Measurements from ENCODE around the gene RDH12.
"Not testable (repeated sequence)": the region's sequence is repeated elsewhere in the genome, so short reads cannot be mapped to it uniquely, and the experiment has no call there.

The RDH12 gene

DNA sequence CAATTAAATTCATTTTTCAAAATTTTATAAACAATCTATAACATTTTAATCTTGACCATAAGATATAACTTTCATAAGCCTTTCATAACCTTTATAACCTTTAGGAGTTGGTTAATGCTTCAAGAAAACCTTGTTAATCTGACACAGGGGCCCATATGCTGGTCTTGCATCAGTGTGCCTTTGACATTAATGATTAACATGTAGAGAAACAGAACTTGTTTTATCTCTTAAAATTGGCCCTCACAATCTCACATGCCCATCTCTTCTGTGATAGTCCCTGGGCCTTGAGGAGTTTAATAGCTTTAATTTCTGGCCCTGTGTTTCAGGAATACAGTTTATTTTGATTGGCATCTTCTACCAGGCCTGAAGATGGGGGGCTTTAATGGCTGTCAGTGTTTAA, 7.7 kb downstream of the RDH12 start:
- not testable (repeated sequence) for DNase-seq

DNA sequence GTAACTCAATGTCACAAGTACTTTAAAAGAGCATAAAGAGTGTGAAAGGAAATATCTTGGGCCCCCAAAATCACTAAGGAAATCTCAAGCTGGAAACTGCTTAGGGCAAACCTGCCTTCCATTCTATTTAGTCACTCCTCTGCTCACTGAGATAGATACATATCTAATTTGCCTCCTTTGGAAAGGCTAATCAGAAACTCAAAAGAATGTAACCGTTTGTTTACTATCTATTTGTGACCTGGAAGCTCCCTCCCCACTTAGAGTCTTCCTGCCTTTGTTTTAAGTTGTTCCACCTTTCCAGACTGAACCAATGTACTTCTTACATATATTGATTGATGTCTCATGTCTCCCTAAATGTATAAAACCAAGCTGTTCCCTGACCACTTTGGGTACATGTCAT, 8.1 kb downstream of the RDH12 start:
- not testable (repeated sequence) for DNase-seq

DNA sequence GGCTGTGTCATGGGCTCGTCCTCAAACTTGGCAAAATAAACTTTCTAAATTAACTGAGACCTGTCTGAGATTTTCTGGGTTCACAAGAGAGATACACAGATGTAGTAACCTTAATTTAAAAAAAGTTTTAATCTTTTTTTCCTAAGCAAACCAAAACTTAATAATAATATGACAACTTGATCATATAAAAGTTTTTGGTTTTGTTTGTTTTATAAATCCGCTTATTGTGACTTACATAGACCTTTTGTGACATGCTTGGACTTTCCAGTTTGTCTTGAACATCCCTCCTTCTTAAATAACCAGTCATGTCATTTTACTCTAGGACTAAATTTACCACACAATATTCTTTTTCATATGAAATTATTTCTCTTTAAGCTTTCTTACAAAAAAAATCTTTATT, 8.5 kb downstream of the RDH12 start:
- DNase-seq: no peak

- DNase-seq: no peak
These were observed 15.4 kb downstream of the RDH12 start for GRCh38 chr14:67717048-67717447.

DNA sequence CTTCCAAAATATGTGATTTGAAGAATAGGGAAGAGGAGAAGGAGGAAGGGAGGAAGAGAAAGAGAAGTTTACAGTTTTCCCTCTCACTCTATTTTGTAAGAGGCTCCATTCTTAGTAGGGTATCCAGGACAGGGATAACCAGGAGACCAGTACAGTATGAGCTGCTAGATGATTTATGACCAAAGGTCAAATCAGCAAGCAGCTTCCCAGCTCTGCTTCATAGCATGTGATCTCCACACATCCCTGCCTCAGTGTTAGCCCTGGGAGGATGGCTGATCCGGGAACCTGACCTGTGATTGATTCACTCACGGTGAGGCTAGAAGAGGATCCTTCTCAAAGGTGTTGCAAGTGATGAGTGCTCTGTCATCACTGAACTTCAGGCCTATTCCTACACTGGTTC, 16.6 kb downstream of the RDH12 start:
- DNase-seq: no peak

- not testable (repeated sequence) for DNase-seq
These were observed 17.7 kb downstream of the RDH12 start for GRCh38 chr14:67719385-67719784.

- no peak for DNase-seq
These were observed 18.2 kb downstream of the RDH12 start for GRCh38 chr14:67719866-67720265.

- no peak for DNase-seq
These were observed 20.2 kb downstream of the RDH12 start for GRCh38 chr14:67721875-67722274.

DNA sequence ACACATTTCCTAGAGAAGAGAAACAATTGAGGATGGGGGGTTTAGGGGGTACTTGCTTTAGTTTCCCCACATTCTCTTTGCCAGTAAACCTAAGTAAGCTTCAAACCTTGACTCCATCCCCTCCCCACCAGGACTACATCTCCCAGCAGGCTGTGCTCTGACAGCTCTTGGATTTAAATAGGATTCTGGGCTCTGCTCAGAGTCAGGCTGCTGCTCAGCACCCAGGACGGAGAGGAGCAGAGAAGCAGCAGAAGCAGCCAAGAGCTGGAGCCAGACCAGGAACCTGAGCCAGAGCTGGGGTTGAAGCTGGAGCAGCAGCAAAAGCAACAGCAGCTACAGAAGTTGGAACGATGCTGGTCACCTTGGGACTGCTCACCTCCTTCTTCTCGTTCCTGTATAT, 20.6 kb downstream of the RDH12 start:
- no peak for DNase-seq

- no peak for DNase-seq
These were observed 23.5 kb downstream of the RDH12 start for GRCh38 chr14:67725171-67725570.

- DNase-seq: no peak
These were observed 25.7 kb downstream of the RDH12 start for GRCh38 chr14:67727361-67727760.

- DNase-seq: no peak
These were observed 26.6 kb downstream of the RDH12 start for GRCh38 chr14:67728258-67728657.

GRCh38 chr14:67729072-67729885, 27.6 kb downstream of the RDH12 start:
- DNase-seq: no peak

DNA sequence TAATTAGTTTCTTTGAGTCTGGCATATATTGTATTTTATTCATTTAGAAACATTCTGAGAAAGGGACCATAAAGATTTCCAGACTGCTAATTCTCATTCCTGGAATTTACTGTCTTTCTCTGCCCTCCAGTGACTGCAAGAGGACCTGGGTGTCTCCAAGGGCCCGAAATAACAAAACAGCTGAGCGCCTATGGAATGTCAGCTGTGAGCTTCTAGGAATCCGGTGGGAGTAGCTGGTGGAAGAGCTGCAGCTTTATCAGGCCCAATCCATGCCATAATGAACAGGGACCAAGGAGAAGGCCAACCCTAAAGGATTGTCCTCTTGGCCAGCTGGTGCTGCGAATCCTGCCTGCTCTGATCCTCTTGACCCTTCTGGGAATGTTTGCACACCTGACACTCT, 31.9 kb downstream of the RDH12 start:
- DNase-seq: no peak

- DNase-seq: peak; percentile 14
These were observed 33.0 kb downstream of the RDH12 start for GRCh38 chr14:67734675-67735074.

DNA sequence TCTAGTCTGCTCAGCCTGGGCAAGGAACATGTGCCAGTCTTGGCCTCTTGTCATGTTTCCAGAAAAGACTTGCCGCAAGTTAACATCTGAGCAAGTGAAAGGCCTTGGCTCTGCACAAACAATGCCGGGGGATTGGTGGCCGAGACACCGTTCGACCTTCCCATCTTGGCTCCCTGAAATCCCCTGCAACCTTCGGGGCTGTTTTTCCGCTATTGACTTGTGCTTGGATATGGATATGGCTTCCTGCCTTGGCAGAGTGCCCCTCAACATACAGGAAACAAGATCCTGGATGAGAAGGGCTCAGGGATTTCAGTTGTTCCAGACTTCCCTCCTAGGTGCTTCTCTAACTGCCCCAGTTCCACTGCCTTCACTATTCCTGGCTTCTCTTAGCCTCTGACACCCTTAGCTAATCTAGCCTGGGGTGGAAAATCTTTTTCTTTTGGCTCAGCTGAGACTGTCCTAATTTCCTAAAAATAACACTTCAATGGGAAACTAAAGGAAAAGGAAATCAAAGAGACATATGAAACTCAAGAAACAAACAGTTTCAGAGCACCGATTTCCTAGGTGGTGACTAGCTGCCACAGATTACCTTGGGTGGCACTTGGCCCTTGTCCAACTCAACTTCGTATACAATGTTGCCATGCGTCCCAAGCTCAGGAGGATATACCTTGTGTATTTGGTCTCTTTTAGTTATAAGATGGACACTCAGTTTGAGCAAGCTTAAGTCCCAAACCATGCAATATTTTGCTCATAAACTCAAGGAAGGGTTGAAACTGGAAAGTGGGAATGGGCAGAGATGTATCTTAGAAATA, 33.9 kb downstream of the RDH12 start:
- DNase-seq: no peak

DNA sequence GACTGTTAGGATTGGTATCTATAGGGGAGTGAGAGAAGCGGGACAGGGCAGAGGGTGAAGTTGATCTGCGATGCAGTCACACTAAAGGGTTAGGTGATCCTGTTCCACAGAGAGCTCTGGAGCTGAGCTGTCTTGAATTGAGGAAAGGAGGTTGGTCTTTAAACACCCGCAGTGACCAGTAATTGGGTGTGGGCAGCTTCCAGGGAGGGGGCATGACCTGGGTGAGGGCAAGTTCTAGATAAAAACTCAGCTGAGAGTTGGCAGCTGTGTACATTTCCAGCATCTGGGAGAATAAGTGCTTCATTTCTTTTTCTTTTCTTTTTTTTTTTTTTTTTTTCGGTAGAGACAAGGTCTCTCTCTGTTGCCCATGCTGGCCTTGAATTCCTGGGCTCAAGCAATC, 35.1 kb downstream of the RDH12 start:
- no peak for DNase-seq

DNA sequence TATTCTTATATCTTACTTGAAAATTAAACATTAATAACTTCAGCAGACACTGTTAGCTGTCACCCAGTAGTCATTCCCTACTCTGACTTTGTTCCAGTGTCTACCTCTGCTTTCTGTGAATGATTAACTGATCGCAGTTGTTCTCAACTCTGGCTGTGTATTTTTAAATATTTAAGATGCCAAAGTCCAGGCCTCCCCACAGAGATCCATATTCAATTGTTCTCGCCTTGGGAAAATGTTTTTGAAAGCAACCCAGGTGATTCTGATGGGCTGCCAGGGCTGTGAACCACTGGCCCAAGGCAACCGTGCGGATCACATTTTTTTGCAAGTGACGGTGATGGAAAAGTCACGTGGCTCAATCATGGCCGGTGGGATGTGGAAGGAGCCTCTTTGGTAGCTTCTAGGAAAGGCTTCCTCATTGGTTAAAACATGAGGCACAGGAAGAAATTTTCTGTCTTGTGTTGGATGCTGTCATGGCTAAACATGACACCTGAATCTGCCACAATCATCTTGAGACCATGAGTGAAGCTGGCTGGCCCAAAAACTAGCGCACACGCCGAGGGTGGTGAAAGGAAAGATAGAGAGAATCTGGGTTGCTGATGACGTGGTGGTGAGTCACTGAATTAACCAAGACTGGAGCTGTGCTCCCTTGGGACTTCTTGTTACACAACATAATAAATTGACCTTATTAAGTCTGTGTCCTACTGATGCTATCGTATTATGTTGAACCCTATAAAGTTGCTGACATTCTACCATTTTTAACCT, 37.2 kb downstream of the RDH12 start:
- peak; percentile 84 for DNase-seq

- DNase-seq: no peak
These were observed 42.4 kb downstream of the RDH12 start for GRCh38 chr14:67744046-67744445.

GRCh38 chr14:67746927-67747326, 45.2 kb downstream of the RDH12 start:
- DNase-seq: no peak

DNA sequence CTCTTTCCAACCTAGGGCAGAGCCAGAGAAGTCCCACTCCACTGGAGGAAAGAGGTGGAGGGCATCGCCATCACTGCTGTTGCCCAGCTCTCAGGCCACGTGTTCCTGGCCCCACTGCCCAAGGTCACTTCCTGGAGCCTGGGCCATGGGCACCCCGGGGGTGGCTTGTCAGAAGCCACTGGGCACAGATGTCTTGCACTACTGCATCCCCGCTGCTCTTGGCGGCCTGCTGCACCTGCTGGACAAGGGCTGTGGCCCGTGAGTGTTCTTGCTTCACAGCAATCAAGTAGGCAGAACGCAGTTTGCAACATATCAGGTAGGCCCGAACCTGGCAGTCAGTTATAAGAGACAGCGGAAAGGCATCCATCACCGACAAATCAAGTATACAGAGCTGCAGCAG, 46.6 kb downstream of the RDH12 start:
- no peak for DNase-seq

DNA sequence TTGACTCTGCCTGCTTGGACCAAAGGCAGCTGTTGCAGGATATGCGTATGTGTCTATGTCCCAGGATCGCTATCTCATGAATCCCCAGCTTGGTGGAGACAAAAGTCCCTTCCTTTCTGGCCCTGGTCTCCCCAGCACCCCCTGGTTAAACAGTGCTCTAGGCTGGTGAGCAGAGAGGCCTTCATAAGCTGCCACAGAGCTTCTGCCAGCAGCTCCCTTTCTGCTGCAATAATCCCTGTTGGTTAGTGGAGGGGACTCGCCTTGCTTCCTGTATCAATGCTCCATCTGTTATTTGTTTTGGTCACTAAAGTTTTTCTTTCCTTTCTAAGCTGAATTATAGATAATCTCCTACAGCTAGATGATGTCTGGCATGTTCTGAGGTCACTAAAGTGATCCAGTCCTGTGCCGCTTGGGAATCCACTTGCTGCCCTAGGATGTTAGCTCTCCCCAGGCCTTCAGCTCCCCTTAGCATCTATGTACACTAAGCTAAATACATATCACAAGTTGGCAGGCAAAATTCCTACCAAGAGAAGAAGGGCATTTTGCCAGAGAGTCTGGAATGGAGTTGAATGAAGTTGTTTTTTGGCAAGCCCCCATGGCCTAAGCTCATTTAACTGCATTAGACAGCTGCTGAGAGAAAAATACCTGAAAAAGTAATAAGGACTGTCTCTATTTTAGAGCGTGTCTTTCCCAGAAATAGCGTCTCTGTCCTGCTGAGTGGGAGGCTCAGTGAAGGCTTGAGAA, 47.8 kb downstream of the RDH12 start:
- DNase-seq: no peak

DNA sequence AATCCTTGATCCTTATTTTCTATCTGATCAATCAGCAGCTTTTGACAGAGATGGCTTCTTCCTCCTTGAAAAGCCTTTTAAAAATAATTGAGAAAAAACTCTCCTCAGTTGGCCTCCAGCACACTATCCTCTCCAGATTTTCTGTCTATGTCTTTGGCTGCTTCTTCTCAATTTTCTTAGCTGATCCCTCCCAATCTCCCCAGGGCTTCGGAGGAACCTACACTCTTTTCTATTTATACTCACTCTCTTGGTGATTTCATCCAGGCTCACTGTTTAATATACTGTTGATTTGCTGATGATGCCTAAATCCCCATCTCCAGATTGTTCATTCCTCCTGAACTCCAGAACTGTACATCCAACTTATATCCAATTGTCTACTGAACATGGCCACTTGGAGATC, 54.8 kb downstream of the RDH12 start:
- DNase-seq: no peak
